Urinary bladder (tissue), 4 donors: ENCODE results near the gene GNA15. TPM values are rescaled to one million over a fixed set of nuclear protein-coding genes. Genes with fewer than 3 reads are reported as not detected.
"Not testable (repeated sequence)": the region's sequence is repeated elsewhere in the genome, so short reads cannot be mapped to it uniquely, and the experiment has no call there.

Experiments
- DNase-seq: peaks from one replicate; pipeline ENCODE4 v3.0.0-alpha.2; 2015; ENCODE audit errors: extremely low spot score
- H3K27ac ChIP-seq: one replicate; pipeline ENCODE4 v1.5.1; 2013; ENCODE audit warnings: low read depth, mild to moderate bottlenecking, moderate library complexity
- H3K36me3 ChIP-seq: one replicate; pipeline ENCODE4 v1.6.1; 2013; ENCODE audit warnings: mild to moderate bottlenecking, moderate library complexity; ENCODE audit not compliant: insufficient read depth
- H3K4me1 ChIP-seq: one replicate; pipeline ENCODE4 v1.6.1; 2013; ENCODE audit warnings: mild to moderate bottlenecking, moderate library complexity; ENCODE audit not compliant: insufficient read depth
- H3K4me3 ChIP-seq: one replicate; pipeline ENCODE4 v1.5.1; 2013; ENCODE audit warnings: low read depth, low read length
- WGBS: extraction: QIAGEN DNeasy Blood & Tissue Kit; methylation state at CpG from one replicate; pipeline ENCODE4 v1.1.7; 2013; 5-methylcytosine and 5-hydroxymethylcytosine counted together
- polyA plus RNA-seq: library from polyadenylated mRNA; stranded (reverse); fragments of 200-250 nt; gene quantifications from one replicate; pipeline ENCODE4 v1.2.3, GENCODE V29; 2013
- total RNA-seq: library from RNA; depleted of rRNA; stranded (reverse); fragments of >200 nt; gene quantifications from one replicate; pipeline ENCODE4 v1.2.3, GENCODE V29; 2014
- donor health status: healthy with polysubstance abuse.
- donor health status: healthy.

Gene GNA15
- total and polyA plus RNA-seq, 2 donors, result 6.2 to 9.6 TPM

GRCh38 chr19:3142292-3142670 is 6.4 kb downstream of the GNA15 start:
- H3K4me1 ChIP-seq, result no peaks in the 10 kb centered on the region
- WGBS, result 36% methylated on average over 6 of the region's 6 CpGs
- no peak overlapping the region for H3K27ac ChIP-seq
- H3K4me3 ChIP-seq, result no peak overlapping the region
- no peak for DNase-seq
- no peaks in the 10 kb centered on the region for H3K36me3 ChIP-seq

GRCh38 chr19:3142781-3143337 is 7.0 kb downstream of the GNA15 start:
- no peak overlapping the region for H3K27ac ChIP-seq
- H3K4me3 ChIP-seq, result no peak overlapping the region
- no peaks in the 10 kb centered on the region for H3K36me3 ChIP-seq
- 59% methylated on average over 11 of the region's 11 CpGs for WGBS
- DNase-seq, result no peak
- no peaks in the 10 kb centered on the region for H3K4me1 ChIP-seq

GRCh38 chr19:3145909-3146676 is 10.3 kb downstream of the GNA15 start:
- WGBS, result 68% methylated on average over 20 of the region's 20 CpGs

GRCh38 chr19:3146677-3147100 is 10.9 kb downstream of the GNA15 start:
- no peaks in the 10 kb centered on the region for H3K4me1 ChIP-seq
- WGBS, result 70% methylated on average over 5 of the region's 5 CpGs
- H3K27ac ChIP-seq, result no peak overlapping the region
- H3K36me3 ChIP-seq, result no peaks in the 10 kb centered on the region
- no peak overlapping the region for H3K4me3 ChIP-seq
- no peak for DNase-seq

More at GRCh38 chr19:3145909-3146676, 10.3 kb downstream of the GNA15 start:
- no peak for DNase-seq
- no peak overlapping the region for H3K27ac ChIP-seq
- no peaks in the 10 kb centered on the region for H3K4me1 ChIP-seq
- no peak overlapping the region for H3K4me3 ChIP-seq
- no peaks in the 10 kb centered on the region for H3K36me3 ChIP-seq

- Histone ChIP-seq H3K36me3 (no peaks in the 10 kb centered on the region), H3K27ac (no peak overlapping the region), H3K4me3 (no peak overlapping the region), H3K4me1 (no peaks in the 10 kb centered on the region)
- 82% methylated on average over 20 of the region's 20 CpGs for WGBS
- DNase-seq, result no peak
Measured at GRCh38 chr19:3148503-3148902, 12.7 kb downstream of the GNA15 start.

- H3K4me1 ChIP-seq, result no peaks in the 10 kb centered on the region
- H3K36me3 ChIP-seq, result no peaks in the 10 kb centered on the region
- no peak overlapping the region for H3K4me3 ChIP-seq
- WGBS, result 93% methylated on average over 6 of the region's 6 CpGs
- no peak overlapping the region for H3K27ac ChIP-seq
- no peak for DNase-seq
Measured at GRCh38 chr19:3149089-3149488, 13.3 kb downstream of the GNA15 start.

GRCh38 chr19:3149526-3150505 is 14.0 kb downstream of the GNA15 start:
- Histone ChIP-seq H3K4me1 (no peaks in the 10 kb centered on the region), H3K27ac (no peak overlapping the region), H3K4me3 (no peak overlapping the region), H3K36me3 (no peaks in the 10 kb centered on the region)
- whole genome bisulfite sequencing, result 55% methylated on average over 35 of the region's 35 CpGs
- no peak for DNase-seq

- no peak overlapping the region for H3K4me3 ChIP-seq
- 80% methylated on average over 5 of the region's 5 CpGs for WGBS
- no peak for DNase-seq
Measured at GRCh38 chr19:3150739-3151329, 15.0 kb downstream of the GNA15 start.

GRCh38 chr19:3151563-3152418 is 16.0 kb downstream of the GNA15 start:
- no peaks in the 10 kb centered on the region for H3K36me3 ChIP-seq
- no peak overlapping the region for H3K4me3 ChIP-seq
- WGBS, result 75% methylated on average over 14 of the region's 14 CpGs
- no peaks in the 10 kb centered on the region for H3K4me1 ChIP-seq
- no peak for DNase-seq
- no peak overlapping the region for H3K27ac ChIP-seq

More at GRCh38 chr19:3150739-3151329, 15.0 kb downstream of the GNA15 start:
- Histone ChIP-seq H3K27ac (no peak overlapping the region), H3K36me3 (no peaks in the 10 kb centered on the region), H3K4me1 (no peaks in the 10 kb centered on the region)

GRCh38 chr19:3152419-3152780 is 16.6 kb downstream of the GNA15 start:
- Histone ChIP-seq H3K36me3 (no peaks in the 10 kb centered on the region), H3K27ac (no peak overlapping the region), H3K4me3 (no peak overlapping the region), H3K4me1 (no peaks in the 10 kb centered on the region)
- no peak for DNase-seq
- WGBS, result 90% methylated on average over 3 of the region's 3 CpGs

- no peak overlapping the region for H3K4me3 ChIP-seq
- 78% methylated on average over 3 of the region's 3 CpGs for WGBS
- H3K36me3 ChIP-seq, result no peaks in the 10 kb centered on the region
- H3K4me1 ChIP-seq, result no peaks in the 10 kb centered on the region
- DNase-seq, result no peak
- no peak overlapping the region for H3K27ac ChIP-seq
Measured at GRCh38 chr19:3153286-3154230, 17.7 kb downstream of the GNA15 start.

- H3K36me3 ChIP-seq, H3K4me3 ChIP-seq, H3K4me1 ChIP-seq, DNase-seq, H3K27ac ChIP-seq: not testable (repeated sequence)
- 89% methylated on average over 3 of the region's 3 CpGs for WGBS
Measured at GRCh38 chr19:3154447-3154846, 18.6 kb downstream of the GNA15 start.
